OCI-LY1 (cell line): ENCODE data around the gene SEMA6B.

Experiments
- H2AFZ ChIP-seq: fragments of 200-600 bp; sonication (generic), shearing (Covaris generic); 2 replicates; pipeline ENCODE4 v1.6.0; 2014; ENCODE audit warnings: antibody characterized with exemption, mild to moderate bottlenecking, low read length
- H3F3A ChIP-seq: fragments of 200-600 bp; sonication (generic), shearing (Covaris generic); 2 replicates; pipeline ENCODE4 v1.6.0; 2014; ENCODE audit warnings: mild to moderate bottlenecking, antibody characterized with exemption, low read length, moderate library complexity; ENCODE audit not compliant: insufficient read depth
- H3K27ac ChIP-seq: fragments of 200-600 bp; sonication (generic); 2 replicates; pipeline ENCODE4 v1.5.1; 2014; ENCODE audit warnings: low read length, mixed run types, mild to moderate bottlenecking, low read depth; ENCODE audit not compliant: poor library complexity, severe bottlenecking
- H3K27me3 ChIP-seq: fragments of 200-600 bp; sonication (generic); 2 replicates; pipeline ENCODE4 v1.6.0; 2014; ENCODE audit warnings: antibody characterized with exemption, mild to moderate bottlenecking, low read length, moderate library complexity; ENCODE audit not compliant: insufficient read depth
- H3K36me3 ChIP-seq: fragments of 200-600 bp; sonication (generic); 2 replicates; pipeline ENCODE4 v1.6.1; 2014; ENCODE audit warnings: mild to moderate bottlenecking, antibody characterized with exemption, low read length, moderate library complexity, mixed read lengths; ENCODE audit not compliant: insufficient read depth
- H3K4me1 ChIP-seq: fragments of 200-600 bp; sonication (generic); 2 replicates; pipeline ENCODE4 v1.5.1; 2014; ENCODE audit warnings: mild to moderate bottlenecking, low read length, moderate library complexity; ENCODE audit not compliant: insufficient read depth, severe bottlenecking
- H3K4me2 ChIP-seq: fragments of 200-600 bp; sonication (generic), shearing (Covaris generic); 2 replicates; pipeline ENCODE4 v1.6.1; 2014; ENCODE audit warnings: low read length
- H3K4me3 ChIP-seq: fragments of 200-600 bp; sonication (generic); 2 replicates; pipeline ENCODE4 v1.5.1; 2014; ENCODE audit warnings: low read length, low read depth, mild to moderate bottlenecking, mixed read lengths; ENCODE audit not compliant: poor library complexity, severe bottlenecking
- H3K79me2 ChIP-seq: fragments of 200-600 bp; shearing (Covaris generic); 2 replicates; pipeline ENCODE4 v1.6.1; 2016; ENCODE audit warnings: mixed run types, low read length, mixed read lengths; ENCODE audit not compliant: insufficient read depth
- H3K9ac ChIP-seq: fragments of 200-600 bp; sonication (generic), shearing (Covaris generic); 2 replicates; pipeline ENCODE4 v1.6.1; 2014; ENCODE audit warnings: mild to moderate bottlenecking, low read length, mixed read lengths
- H3K9me2 ChIP-seq: fragments of 200-600 bp; sonication (generic), shearing (Covaris generic); 2 replicates; pipeline ENCODE4 v1.6.1; 2014; ENCODE audit warnings: low read depth, mild to moderate bottlenecking, low read length, mixed read lengths
- H3K9me3 ChIP-seq: fragments of 200-600 bp; shearing (Covaris generic); 2 replicates; pipeline ENCODE4 v1.6.1; 2014; ENCODE audit warnings: low read length, mixed read lengths
- H4K20me1 ChIP-seq: fragments of 200-600 bp; sonication (generic), shearing (Covaris generic); 2 replicates; pipeline ENCODE4 v1.6.0; 2016; ENCODE audit warnings: mild to moderate bottlenecking, low read length; ENCODE audit not compliant: insufficient read depth
- CTCF ChIP-seq: fragments of 200-600 bp; sonication (generic), shearing (Covaris generic); IDR thresholded peaks from 2 replicates; pipeline ENCODE4 v1.5.1; 2017; ENCODE audit warnings: mild to moderate bottlenecking, antibody characterized with exemption, low read length, moderate library complexity, mixed read lengths
- EZH2 ChIP-seq: fragments of 200-600 bp; sonication (generic), shearing (Covaris generic); IDR thresholded peaks from 2 replicates; pipeline ENCODE4 v1.8.0; 2017; ENCODE audit warnings: borderline replicate concordance, mixed run types, mild to moderate bottlenecking, antibody characterized with exemption, low read length, moderate library complexity, mixed read lengths

The SEMA6B gene

DNA sequence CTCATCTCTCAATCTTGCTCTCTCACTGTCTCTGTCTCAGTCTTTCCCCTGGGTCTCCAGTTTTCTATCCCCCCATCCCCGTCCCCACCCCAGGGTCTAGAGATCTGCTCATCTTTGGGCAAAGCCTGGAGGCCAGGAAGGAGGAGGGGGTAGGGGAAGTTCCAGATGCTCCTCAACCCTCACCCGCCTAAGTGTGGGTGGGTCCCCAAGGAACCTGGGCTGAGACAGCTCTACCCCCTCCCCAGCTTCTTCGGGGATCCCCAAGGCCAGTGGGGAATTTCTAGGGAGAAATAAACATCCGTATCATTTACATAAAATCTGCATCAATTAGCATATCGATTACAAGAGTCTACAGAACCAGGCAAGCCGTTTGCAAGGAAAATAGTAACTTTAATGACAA, 31.8 kb upstream of the SEMA6B start:
- Histone ChIP-seq H3K4me2 (no peak overlapping the region), H3K27ac (no peak overlapping the region), H3K36me3 (no peaks in the 10 kb centered on the region), H3K9ac (no peak overlapping the region), H3K9me3 (no peaks in the 10 kb centered on the region), H3K9me2 (no peaks in the 10 kb centered on the region), H3K79me2 (no peaks in the 10 kb centered on the region), H3K4me3 (no peak overlapping the region), H2AFZ (no peak overlapping the region), H3K27me3 (0 out of 2 replicates have a peak, but pooled peaks cover 4% of the 10 kb centered on the region), H3F3A (no peaks in the 10 kb centered on the region), H4K20me1 (no peaks in the 10 kb centered on the region), H3K4me1 (no peaks in the 10 kb centered on the region)
- TF ChIP-seq EZH2 = no peak
- no peak for TF ChIP-seq CTCF

DNA sequence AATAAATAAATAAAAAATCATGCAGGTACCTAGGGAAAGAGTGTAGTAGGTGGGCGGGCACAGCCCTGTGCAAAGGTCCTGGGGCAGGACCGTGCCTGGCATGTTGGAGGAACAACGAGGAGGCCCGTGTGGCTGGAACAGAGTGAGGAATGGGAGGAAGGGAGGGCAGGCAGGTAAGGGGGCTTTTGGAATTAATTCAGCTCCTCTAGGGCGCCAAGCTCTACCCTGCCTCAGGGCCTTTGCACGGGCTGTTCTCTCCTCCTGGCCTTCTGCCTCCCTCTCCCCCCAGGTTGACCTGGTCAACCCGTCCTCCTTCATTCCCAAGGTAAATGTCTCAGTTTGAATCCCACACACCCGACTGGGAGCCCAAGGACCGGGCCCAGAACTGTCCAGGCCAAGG, 31.1 kb upstream of the SEMA6B start:
- Histone ChIP-seq H3K27ac (no peak overlapping the region), H3K36me3 (no peaks in the 10 kb centered on the region), H3K9me2 (no peaks in the 10 kb centered on the region), H2AFZ (no peak overlapping the region), H3K9me3 (no peaks in the 10 kb centered on the region), H3K4me2 (no peak overlapping the region), H3K9ac (no peak overlapping the region), H3K4me1 (no peaks in the 10 kb centered on the region), H3K79me2 (no peaks in the 10 kb centered on the region), H4K20me1 (no peaks in the 10 kb centered on the region), H3F3A (no peaks in the 10 kb centered on the region), H3K27me3 (0 out of 2 replicates have a peak, but pooled peaks cover 4% of the 10 kb centered on the region), H3K4me3 (no peak overlapping the region)
- TF ChIP-seq EZH2 (no peak), CTCF (no peak)

DNA sequence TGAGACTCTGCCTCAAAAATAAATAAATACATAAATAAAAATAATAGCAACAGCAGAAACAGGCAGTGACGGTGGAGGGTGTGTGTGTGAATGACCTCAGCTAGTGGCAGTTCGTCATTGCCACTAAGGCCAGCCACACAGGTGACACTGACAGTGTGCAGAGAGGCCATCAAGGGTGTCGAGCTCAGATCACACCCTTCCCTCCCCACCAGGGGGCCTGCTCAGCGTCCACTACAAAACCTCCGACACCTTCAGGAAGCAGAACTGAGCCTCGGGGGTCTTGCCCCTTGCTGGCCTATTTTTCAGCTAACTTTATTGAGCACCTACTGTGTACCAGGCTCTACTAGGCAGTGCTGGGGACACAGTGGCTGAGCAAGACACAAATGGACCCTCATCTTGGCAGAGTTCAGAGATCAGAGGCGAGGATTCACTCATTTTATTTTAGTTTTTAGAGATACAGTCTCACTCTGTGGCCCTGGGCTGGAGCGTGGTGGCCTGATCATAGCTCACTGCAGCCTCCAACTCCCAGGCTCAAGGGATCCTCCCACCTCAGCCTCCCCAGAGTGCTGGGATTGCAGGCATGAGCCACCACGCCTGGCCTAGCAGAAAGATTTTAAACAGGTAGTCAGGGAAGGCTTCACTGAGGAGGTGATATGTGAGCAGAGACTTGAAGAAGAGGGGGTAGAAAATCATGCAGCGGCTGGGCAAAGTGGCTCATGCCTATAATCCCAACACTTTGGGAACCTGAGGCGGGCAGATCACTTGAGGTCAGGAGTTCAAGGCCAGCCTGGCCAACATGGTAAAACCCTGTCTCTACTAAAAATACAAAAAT, 30.3 kb upstream of the SEMA6B start:
- Histone ChIP-seq H3K27me3 (0 out of 2 replicates have a peak, but pooled peaks cover 4% of the 10 kb centered on the region), H2AFZ (no peak overlapping the region), H3F3A (no peaks in the 10 kb centered on the region), H3K4me2 (no peak overlapping the region), H3K9me3 (no peaks in the 10 kb centered on the region), H3K9ac (no peak overlapping the region), H3K79me2 (no peaks in the 10 kb centered on the region), H4K20me1 (no peaks in the 10 kb centered on the region), H3K36me3 (no peaks in the 10 kb centered on the region), H3K4me1 (peaks cover under 1% of the 10 kb centered on the region), H3K4me3 (no peak overlapping the region), H3K27ac (no peak overlapping the region), H3K9me2 (no peaks in the 10 kb centered on the region)
- TF ChIP-seq CTCF (peak; percentile 57), EZH2 (no peak)
